Measurements from ENCODE around the gene ALK.
A peak's percentile ranks its signal among the peaks of the same experiment; 100 is the strongest.

ALK gene

GRCh38 chr2:29482348-29482747, 439.0 kb downstream of the ALK start:
- Mint-ChIP-seq H3K27me3 (peaks cover 4% of the 10 kb centered on the region), H3K4me3 (no peak overlapping the region), H3K4me1 (ENCODE audit: low read depth) (peaks cover 36% of the 10 kb centered on the region), H3K9me3 (peaks cover 17% of the 10 kb centered on the region), H3K27ac (no peak overlapping the region), H3K36me3 (ENCODE audit: low read depth) (no peaks in the 10 kb centered on the region)
- intact Hi-C loops (cut with micrococcal nuclease): no loop called here

GRCh38 chr2:29481313-29481712, 440.1 kb downstream of the ALK start:
- H3K27me3 Mint-ChIP-seq: peaks cover 5% of the 10 kb centered on the region
- peaks cover 17% of the 10 kb centered on the region for H3K9me3 Mint-ChIP-seq
- H3K4me3 Mint-ChIP-seq: no peak overlapping the region
- no peak overlapping the region for H3K27ac Mint-ChIP-seq
- H3K4me1 Mint-ChIP-seq (ENCODE audit: low read depth): peaks cover 36% of the 10 kb centered on the region
- intact Hi-C loops (cut with micrococcal nuclease): no loop called here
- no peaks in the 10 kb centered on the region for H3K36me3 Mint-ChIP-seq (ENCODE audit: low read depth)

GRCh38 chr2:29480426-29480825, 441.0 kb downstream of the ALK start:
- intact Hi-C loops (cut with micrococcal nuclease): no loop called here
- H3K27me3 Mint-ChIP-seq: peaks cover 5% of the 10 kb centered on the region
- peak overlapping the region; percentile 65 for H3K27ac Mint-ChIP-seq
- no peak overlapping the region for H3K4me3 Mint-ChIP-seq
- peaks cover 31% of the 10 kb centered on the region for H3K4me1 Mint-ChIP-seq (ENCODE audit: low read depth)
- peaks cover 17% of the 10 kb centered on the region for H3K9me3 Mint-ChIP-seq
- no peaks in the 10 kb centered on the region for H3K36me3 Mint-ChIP-seq (ENCODE audit: low read depth)

DNA sequence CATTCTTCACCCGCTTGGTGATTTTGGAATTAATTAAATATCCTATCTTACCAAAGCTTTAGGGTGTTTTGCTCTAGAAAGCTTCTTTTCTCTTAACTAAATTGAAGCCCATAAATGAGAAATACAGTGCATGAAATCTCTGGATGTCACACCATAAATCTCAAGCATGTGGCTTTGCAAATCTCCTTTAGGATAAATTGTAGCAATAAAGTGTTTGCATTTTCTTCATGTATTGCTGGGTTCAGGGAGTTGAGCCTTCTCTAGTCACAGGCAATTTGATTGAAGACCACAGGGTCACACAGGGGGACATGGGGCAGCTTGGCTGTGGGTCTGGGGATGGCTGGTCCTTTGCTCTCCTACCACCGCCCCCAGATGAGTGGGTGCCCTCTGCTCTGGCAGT, 442.0 kb downstream of the ALK start:
- peaks cover 21% of the 10 kb centered on the region for H3K4me1 Mint-ChIP-seq (ENCODE audit: low read depth)
- no peak overlapping the region for H3K4me3 Mint-ChIP-seq
- intact Hi-C loops (cut with micrococcal nuclease): no loop called here

GRCh38 chr2:29478641-29479040, 442.7 kb downstream of the ALK start:
- peaks cover 16% of the 10 kb centered on the region for H3K4me1 Mint-ChIP-seq (ENCODE audit: low read depth)
- no peak overlapping the region for H3K27ac Mint-ChIP-seq
- intact Hi-C loops (cut with micrococcal nuclease): no loop called here
- H3K9me3 Mint-ChIP-seq: peaks cover 3% of the 10 kb centered on the region
- no peak overlapping the region for H3K4me3 Mint-ChIP-seq
- no peaks in the 10 kb centered on the region for H3K36me3 Mint-ChIP-seq (ENCODE audit: low read depth)
- peaks cover 4% of the 10 kb centered on the region for H3K27me3 Mint-ChIP-seq

More for the DNA sequence above, 442.0 kb downstream of the ALK start:
- H3K9me3 Mint-ChIP-seq: peaks cover 9% of the 10 kb centered on the region
- H3K27me3 Mint-ChIP-seq: peaks cover 4% of the 10 kb centered on the region
- peak overlapping the region; percentile 65 for H3K27ac Mint-ChIP-seq
- H3K36me3 Mint-ChIP-seq (ENCODE audit: low read depth): no peaks in the 10 kb centered on the region

DNA sequence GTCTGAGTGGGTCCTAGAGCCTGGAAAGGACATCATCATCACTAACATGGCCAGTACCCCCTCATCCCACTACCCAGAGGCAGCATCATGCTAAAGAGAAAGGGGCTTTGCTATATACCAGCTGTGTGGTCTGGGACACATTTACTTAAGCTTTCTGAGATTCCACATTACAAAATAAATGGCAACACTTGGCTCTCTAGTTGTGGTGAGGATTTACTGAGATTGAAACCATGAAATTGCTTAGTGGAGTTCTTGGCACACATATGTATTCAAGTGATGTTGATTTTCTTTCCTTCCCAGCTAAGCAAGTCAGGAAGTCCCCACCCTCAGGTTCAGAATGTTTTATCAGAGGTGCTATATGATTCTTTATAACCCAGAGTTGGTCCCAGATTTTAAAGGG, 444.2 kb downstream of the ALK start:
- no peaks in the 10 kb centered on the region for H3K36me3 Mint-ChIP-seq (ENCODE audit: low read depth)
- H3K4me3 Mint-ChIP-seq: no peak overlapping the region
- peaks cover 4% of the 10 kb centered on the region for H3K27me3 Mint-ChIP-seq
- peaks cover 15% of the 10 kb centered on the region for H3K4me1 Mint-ChIP-seq (ENCODE audit: low read depth)
- intact Hi-C loops (cut with micrococcal nuclease): no loop called here
- H3K9me3 Mint-ChIP-seq: peaks cover 8% of the 10 kb centered on the region
- H3K27ac Mint-ChIP-seq: no peak overlapping the region

DNA sequence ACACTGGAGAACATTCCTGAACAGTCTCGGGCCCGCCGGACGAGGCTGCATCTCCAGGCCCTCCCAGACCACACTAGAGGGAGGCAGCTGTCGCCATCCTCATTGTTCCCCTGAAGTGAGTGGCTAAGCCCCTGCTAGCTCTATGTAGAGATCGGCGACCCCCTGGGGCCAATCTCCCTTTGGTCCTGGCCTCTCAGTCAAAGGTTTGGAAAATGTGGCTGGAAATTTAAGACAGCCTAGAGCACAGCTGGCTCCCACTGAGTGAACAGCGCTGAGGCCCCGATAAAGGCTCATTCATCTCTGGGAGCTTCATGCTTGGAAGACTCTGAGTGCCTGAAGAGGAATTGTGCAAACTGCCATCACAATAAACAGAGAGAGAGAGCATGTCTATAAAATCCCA, 445.9 kb downstream of the ALK start:
- Mint-ChIP-seq H3K9me3 (peaks cover 13% of the 10 kb centered on the region), H3K4me3 (no peak overlapping the region), H3K27me3 (peaks cover 4% of the 10 kb centered on the region), H3K27ac (no peak overlapping the region), H3K36me3 (ENCODE audit: low read depth) (no peaks in the 10 kb centered on the region), H3K4me1 (ENCODE audit: low read depth) (peaks cover 12% of the 10 kb centered on the region)
- intact Hi-C loops (cut with micrococcal nuclease): no loop called here

GRCh38 chr2:29469961-29470360, 451.4 kb downstream of the ALK start:
- intact Hi-C loops (cut with micrococcal nuclease): no loop called here
- Mint-ChIP-seq H3K36me3 (ENCODE audit: low read depth) (no peaks in the 10 kb centered on the region), H3K4me3 (no peak overlapping the region), H3K27ac (no peak overlapping the region), H3K27me3 (no peaks in the 10 kb centered on the region), H3K9me3 (peaks cover 29% of the 10 kb centered on the region), H3K4me1 (ENCODE audit: low read depth) (no peaks in the 10 kb centered on the region)

DNA sequence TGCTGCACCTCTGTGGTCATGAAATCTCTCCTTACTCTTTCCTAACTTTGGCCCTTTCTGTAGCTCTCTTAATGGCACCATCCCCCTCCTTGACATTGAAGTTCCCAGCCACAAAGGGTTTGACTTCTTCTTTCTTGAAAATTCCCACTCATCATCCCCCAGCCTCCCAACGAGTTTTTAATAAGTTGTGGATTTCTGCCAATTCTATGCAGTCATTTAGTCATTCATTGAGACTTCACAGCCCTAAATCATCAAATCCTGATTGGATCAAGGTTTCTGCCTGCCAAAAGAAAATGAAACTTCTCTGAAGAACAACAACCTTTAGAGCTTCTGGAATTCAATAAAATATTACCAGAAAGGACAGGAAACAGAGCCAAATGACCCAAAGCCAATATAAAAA, 451.9 kb downstream of the ALK start:
- Mint-ChIP-seq H3K4me3 (no peak overlapping the region), H3K4me1 (ENCODE audit: low read depth) (no peaks in the 10 kb centered on the region), H3K27me3 (no peaks in the 10 kb centered on the region), H3K27ac (no peak overlapping the region), H3K9me3 (peaks cover 29% of the 10 kb centered on the region), H3K36me3 (ENCODE audit: low read depth) (no peaks in the 10 kb centered on the region)
- intact Hi-C loops (cut with micrococcal nuclease): no loop called here

DNA sequence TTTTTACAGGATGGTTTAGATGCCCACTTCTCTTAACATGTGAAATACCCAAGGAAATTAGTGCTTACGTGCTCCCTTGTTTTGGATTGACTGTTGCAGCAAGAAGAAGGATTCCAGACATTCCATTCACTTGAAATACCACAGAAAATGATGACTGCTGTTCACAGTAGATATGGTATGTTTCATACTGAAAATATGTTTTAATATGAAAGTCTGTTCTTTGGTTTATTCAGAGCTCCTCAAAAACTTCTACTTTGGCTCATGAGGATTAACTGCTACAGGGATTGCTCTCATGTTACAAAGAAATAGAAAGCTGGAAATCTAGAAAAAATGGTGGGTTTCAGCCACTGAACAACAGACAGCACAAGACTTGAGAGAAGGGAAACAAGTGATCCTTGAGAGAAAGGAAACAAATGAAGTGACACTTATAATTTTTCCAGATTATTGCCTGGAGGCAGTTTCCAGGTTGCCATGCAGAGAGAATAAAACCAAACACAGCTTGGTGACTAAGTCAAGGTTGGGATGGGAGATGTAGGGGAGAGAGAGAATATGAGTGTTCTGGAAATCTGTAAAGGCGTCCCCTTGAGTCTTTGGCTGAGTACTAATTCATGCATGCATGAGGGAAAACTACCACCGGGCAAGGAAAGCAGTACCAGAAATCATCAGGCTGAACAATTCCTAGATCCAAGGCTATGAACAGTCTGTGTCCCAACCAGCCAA, 458.0 kb downstream of the ALK start:
- intact Hi-C loops (cut with micrococcal nuclease): no loop called here
- no peaks in the 10 kb centered on the region for H3K9me3 Mint-ChIP-seq

DNA sequence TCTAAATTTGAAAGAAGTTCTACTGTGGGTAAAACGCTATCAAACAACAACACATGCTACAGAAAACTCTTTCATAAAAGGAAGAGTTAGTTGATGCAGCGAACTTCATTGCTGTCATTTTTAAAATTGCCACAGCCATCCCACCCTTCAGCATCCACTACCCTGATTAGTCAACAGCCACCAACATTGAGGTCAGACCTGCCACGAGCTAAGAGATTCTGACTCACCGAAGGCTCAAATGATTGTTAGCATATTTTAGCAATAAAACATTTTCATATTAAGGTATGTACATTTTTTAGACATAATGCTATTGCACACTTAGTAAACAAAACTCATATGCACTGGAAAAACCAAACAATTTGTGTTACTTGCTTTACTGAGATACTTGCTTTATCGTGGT, 459.1 kb downstream of the ALK start:
- H3K9me3 Mint-ChIP-seq: no peaks in the 10 kb centered on the region
- H3K27me3 Mint-ChIP-seq: no peaks in the 10 kb centered on the region
- H3K4me1 Mint-ChIP-seq (ENCODE audit: low read depth): no peaks in the 10 kb centered on the region
- no peaks in the 10 kb centered on the region for H3K36me3 Mint-ChIP-seq (ENCODE audit: low read depth)
- intact Hi-C loops (cut with micrococcal nuclease): no loop called here
- no peak overlapping the region for H3K27ac Mint-ChIP-seq
- H3K4me3 Mint-ChIP-seq: no peak overlapping the region

More for the DNA sequence above, 458.0 kb downstream of the ALK start:
- no peaks in the 10 kb centered on the region for H3K36me3 Mint-ChIP-seq (ENCODE audit: low read depth)
- H3K27me3 Mint-ChIP-seq: no peaks in the 10 kb centered on the region
- H3K4me1 Mint-ChIP-seq (ENCODE audit: low read depth): no peaks in the 10 kb centered on the region
- H3K27ac Mint-ChIP-seq: no peak overlapping the region
- H3K4me3 Mint-ChIP-seq: no peak overlapping the region

DNA sequence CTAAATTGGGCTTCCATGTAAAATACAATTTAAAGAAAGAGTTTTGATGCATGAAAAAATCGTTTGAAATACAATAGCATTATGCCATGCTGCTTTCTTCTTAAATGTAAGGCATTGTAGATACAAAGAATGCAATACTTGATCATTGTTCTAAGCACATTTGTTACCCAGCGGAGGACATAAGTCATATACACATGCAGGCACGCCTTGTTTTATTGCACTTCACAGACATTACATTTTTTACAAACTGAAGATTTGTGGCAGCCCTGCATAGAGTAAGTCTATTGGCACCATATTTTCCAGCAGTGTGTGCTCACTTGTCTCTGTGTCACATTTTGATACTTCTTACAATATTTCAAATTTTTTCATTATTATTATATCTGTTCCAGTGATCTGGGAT, 461.2 kb downstream of the ALK start:
- Mint-ChIP-seq H3K27me3 (no peaks in the 10 kb centered on the region), H3K36me3 (ENCODE audit: low read depth) (no peaks in the 10 kb centered on the region), H3K4me3 (no peak overlapping the region)

GRCh38 chr2:29459445-29460179, 461.8 kb downstream of the ALK start:
- no peaks in the 10 kb centered on the region for H3K27me3 Mint-ChIP-seq
- intact Hi-C loops (cut with micrococcal nuclease): no loop called here
- H3K36me3 Mint-ChIP-seq (ENCODE audit: low read depth): no peaks in the 10 kb centered on the region
- H3K27ac Mint-ChIP-seq: no peak overlapping the region
- peaks cover 18% of the 10 kb centered on the region for H3K4me1 Mint-ChIP-seq (ENCODE audit: low read depth)
- H3K4me3 Mint-ChIP-seq: no peak overlapping the region
- H3K9me3 Mint-ChIP-seq: no peaks in the 10 kb centered on the region

More for the DNA sequence above, 461.2 kb downstream of the ALK start:
- no peaks in the 10 kb centered on the region for H3K9me3 Mint-ChIP-seq
- intact Hi-C loops (cut with micrococcal nuclease): no loop called here
- no peak overlapping the region for H3K27ac Mint-ChIP-seq
- H3K4me1 Mint-ChIP-seq (ENCODE audit: low read depth): peaks cover 13% of the 10 kb centered on the region

- Mint-ChIP-seq H3K9me3 (no peaks in the 10 kb centered on the region), H3K27ac (no peak overlapping the region), H3K4me3 (no peak overlapping the region), H3K27me3 (no peaks in the 10 kb centered on the region), H3K36me3 (ENCODE audit: low read depth) (no peaks in the 10 kb centered on the region), H3K4me1 (ENCODE audit: low read depth) (peaks cover 18% of the 10 kb centered on the region)
- intact Hi-C loops (cut with micrococcal nuclease): no loop called here
These were observed 465.0 kb downstream of the ALK start for GRCh38 chr2:29456429-29456828.
